OCI-LY1 (cell line): ENCODE measurements around the gene SORL1-AS1.

Experiments used
- H2AFZ ChIP-seq: fragments of 200-600 bp; sonication (generic), shearing (Covaris generic); 2 replicates; pipeline ENCODE4 v1.6.0; 2014; ENCODE audit warnings: antibody characterized with exemption, mild to moderate bottlenecking, low read length
- H3F3A ChIP-seq: fragments of 200-600 bp; sonication (generic), shearing (Covaris generic); 2 replicates; pipeline ENCODE4 v1.6.0; 2014; ENCODE audit warnings: mild to moderate bottlenecking, antibody characterized with exemption, low read length, moderate library complexity; ENCODE audit not compliant: insufficient read depth
- H3K27ac ChIP-seq: fragments of 200-600 bp; sonication (generic); 2 replicates; pipeline ENCODE4 v1.5.1; 2014; ENCODE audit warnings: low read length, mixed run types, mild to moderate bottlenecking, low read depth; ENCODE audit not compliant: poor library complexity, severe bottlenecking
- H3K27me3 ChIP-seq: fragments of 200-600 bp; sonication (generic); 2 replicates; pipeline ENCODE4 v1.6.0; 2014; ENCODE audit warnings: antibody characterized with exemption, mild to moderate bottlenecking, low read length, moderate library complexity; ENCODE audit not compliant: insufficient read depth
- H3K36me3 ChIP-seq: fragments of 200-600 bp; sonication (generic); 2 replicates; pipeline ENCODE4 v1.6.1; 2014; ENCODE audit warnings: mild to moderate bottlenecking, antibody characterized with exemption, low read length, moderate library complexity, mixed read lengths; ENCODE audit not compliant: insufficient read depth
- H3K4me1 ChIP-seq: fragments of 200-600 bp; sonication (generic); 2 replicates; pipeline ENCODE4 v1.5.1; 2014; ENCODE audit warnings: mild to moderate bottlenecking, low read length, moderate library complexity; ENCODE audit not compliant: insufficient read depth, severe bottlenecking
- H3K4me2 ChIP-seq: fragments of 200-600 bp; sonication (generic), shearing (Covaris generic); 2 replicates; pipeline ENCODE4 v1.6.1; 2014; ENCODE audit warnings: low read length
- H3K4me3 ChIP-seq: fragments of 200-600 bp; sonication (generic); 2 replicates; pipeline ENCODE4 v1.5.1; 2014; ENCODE audit warnings: low read length, low read depth, mild to moderate bottlenecking, mixed read lengths; ENCODE audit not compliant: poor library complexity, severe bottlenecking
- H3K79me2 ChIP-seq: fragments of 200-600 bp; shearing (Covaris generic); 2 replicates; pipeline ENCODE4 v1.6.1; 2016; ENCODE audit warnings: mixed run types, low read length, mixed read lengths; ENCODE audit not compliant: insufficient read depth
- H3K9ac ChIP-seq: fragments of 200-600 bp; sonication (generic), shearing (Covaris generic); 2 replicates; pipeline ENCODE4 v1.6.1; 2014; ENCODE audit warnings: mild to moderate bottlenecking, low read length, mixed read lengths
- H3K9me2 ChIP-seq: fragments of 200-600 bp; sonication (generic), shearing (Covaris generic); 2 replicates; pipeline ENCODE4 v1.6.1; 2014; ENCODE audit warnings: low read depth, mild to moderate bottlenecking, low read length, mixed read lengths
- H3K9me3 ChIP-seq: fragments of 200-600 bp; shearing (Covaris generic); 2 replicates; pipeline ENCODE4 v1.6.1; 2014; ENCODE audit warnings: low read length, mixed read lengths
- H4K20me1 ChIP-seq: fragments of 200-600 bp; sonication (generic), shearing (Covaris generic); 2 replicates; pipeline ENCODE4 v1.6.0; 2016; ENCODE audit warnings: mild to moderate bottlenecking, low read length; ENCODE audit not compliant: insufficient read depth
- CTCF ChIP-seq: fragments of 200-600 bp; sonication (generic), shearing (Covaris generic); IDR thresholded peaks from 2 replicates; pipeline ENCODE4 v1.5.1; 2017; ENCODE audit warnings: mild to moderate bottlenecking, antibody characterized with exemption, low read length, moderate library complexity, mixed read lengths
- EZH2 ChIP-seq: fragments of 200-600 bp; sonication (generic), shearing (Covaris generic); IDR thresholded peaks from 2 replicates; pipeline ENCODE4 v1.8.0; 2017; ENCODE audit warnings: borderline replicate concordance, mixed run types, mild to moderate bottlenecking, antibody characterized with exemption, low read length, moderate library complexity, mixed read lengths

The SORL1-AS1 gene

GRCh38 chr11:121499405-121499804 is 46.6 kb upstream of the SORL1-AS1 start:
- Histone ChIP-seq H4K20me1 (no peaks in the 10 kb centered on the region), H3K9me3 (no peaks in the 10 kb centered on the region), H3K27ac (no peak overlapping the region), H3K9ac (no peak overlapping the region), H3F3A (no peaks in the 10 kb centered on the region), H3K9me2 (no peaks in the 10 kb centered on the region), H3K4me3 (no peak overlapping the region), H3K27me3 (no peaks in the 10 kb centered on the region), H3K36me3 (peaks cover 95% of the 10 kb centered on the region), H3K4me1 (peaks cover 7% of the 10 kb centered on the region), H3K4me2 (no peak overlapping the region), H3K79me2 (no peaks in the 10 kb centered on the region), H2AFZ (no peak overlapping the region)
- TF ChIP-seq EZH2 (no peak), CTCF (no peak)

- no peaks in the 10 kb centered on the region for H3K9me2 ChIP-seq
- peaks cover 92% of the 10 kb centered on the region for H3K36me3 ChIP-seq
- H3K4me1 ChIP-seq: peaks cover 21% of the 10 kb centered on the region
- H3K27me3 ChIP-seq: no peaks in the 10 kb centered on the region
- no peak overlapping the region for H3K9ac ChIP-seq
- TF ChIP-seq EZH2 (no peak), CTCF (no peak)
- H3K79me2 ChIP-seq: no peaks in the 10 kb centered on the region
- no peak overlapping the region for H2AFZ ChIP-seq
- H3K4me3 ChIP-seq: no peak overlapping the region
- H4K20me1 ChIP-seq: no peaks in the 10 kb centered on the region
- no peaks in the 10 kb centered on the region for H3F3A ChIP-seq
- no peaks in the 10 kb centered on the region for H3K9me3 ChIP-seq
- no peak overlapping the region for H3K27ac ChIP-seq
- no peak overlapping the region for H3K4me2 ChIP-seq
Measured at GRCh38 chr11:121497176-121497998, 44.6 kb upstream of the SORL1-AS1 start.

GRCh38 chr11:121494355-121495099 is 41.8 kb upstream of the SORL1-AS1 start:
- Histone ChIP-seq H3K9me3 (no peaks in the 10 kb centered on the region), H3K27ac (no peak overlapping the region), H3K27me3 (no peaks in the 10 kb centered on the region), H3K4me2 (0 out of 2 replicates have a peak overlapping the region, but pooled peaks have one; percentile 8), H3K9me2 (no peaks in the 10 kb centered on the region), H3K9ac (no peak overlapping the region), H2AFZ (no peak overlapping the region), H3K4me1 (peaks cover 22% of the 10 kb centered on the region), H3K4me3 (no peak overlapping the region), H3K79me2 (no peaks in the 10 kb centered on the region), H3F3A (no peaks in the 10 kb centered on the region), H3K36me3 (peaks cover 93% of the 10 kb centered on the region), H4K20me1 (no peaks in the 10 kb centered on the region)
- TF ChIP-seq CTCF (no peak), EZH2 (no peak)
